Stimulated activated effector memory CD8-positive, alpha-beta T cell treated with anti-CD3 and anti-CD28 coated beads, Interleukin-12 subunit alpha, Interleukin-12 subunit beta, amount 100 ng/mL, for 72 hours (primary cell): Measurements from ENCODE around the gene COL11A2.

ENCODE experiments used
- ATAC-seq: fragments of 150-1000 bp; cut with Tn5 transposase; 2 replicates; pipeline ENCODE4 v1.10.0; 2021
- DNase-seq, 2 donors: peaks; one replicate each; pipeline ENCODE4 v3.0.0; 2021 to 2022; ENCODE audit warnings: low spot score in 2 of 2
- H3K27ac Mint-ChIP-seq: one replicate; pipeline ENCODE4 v1.8.0; 2022; ENCODE audit warnings: mild to moderate bottlenecking, mixed read lengths
- H3K36me3 Mint-ChIP-seq: one replicate; pipeline ENCODE4 v1.8.0; 2022; ENCODE audit warnings: mild to moderate bottlenecking, mixed read lengths
- H3K4me1 Mint-ChIP-seq: one replicate; pipeline ENCODE4 v1.8.0; 2022; ENCODE audit warnings: mixed read lengths
- H3K4me3 Mint-ChIP-seq: one replicate; pipeline ENCODE4 v1.8.0; 2022; ENCODE audit warnings: mild to moderate bottlenecking, mixed read lengths
- H3K9me3 Mint-ChIP-seq: one replicate; pipeline ENCODE4 v1.8.0; 2022; ENCODE audit warnings: mixed read lengths

The COL11A2 gene

DNA sequence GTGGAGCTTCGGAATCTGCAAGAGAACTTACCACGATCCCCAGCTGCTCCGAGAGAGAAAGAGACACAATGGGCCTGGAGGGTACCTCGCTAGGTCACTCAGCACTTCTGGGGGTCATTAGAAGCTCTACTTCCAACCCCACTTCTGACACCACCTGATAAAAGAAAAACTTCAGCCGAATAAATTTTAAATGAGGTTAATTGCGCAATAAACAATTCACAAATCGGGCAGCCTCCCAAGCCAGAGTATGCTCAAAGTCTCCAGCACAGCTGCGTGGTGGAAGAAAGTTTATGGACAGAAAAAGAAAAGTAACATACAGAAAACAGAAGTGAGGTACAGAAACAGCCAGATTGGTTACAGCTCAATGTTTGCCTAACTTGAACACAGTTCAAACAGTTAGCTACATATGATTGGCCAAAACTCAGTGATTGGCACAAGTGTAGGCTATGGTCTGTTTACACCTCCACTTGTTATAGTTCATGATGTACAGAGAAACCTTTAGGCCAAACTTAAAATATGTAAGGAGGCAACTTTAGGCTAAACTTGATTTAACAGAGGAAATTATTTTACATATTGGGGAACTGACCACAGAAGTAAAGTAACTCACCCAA, 52.6 kb downstream of the COL11A2 start:
- H3K36me3 Mint-ChIP-seq: no peaks in the 10 kb centered on the region
- H3K4me1 Mint-ChIP-seq: peaks cover 6% of the 10 kb centered on the region
- no peak overlapping the region for H3K27ac Mint-ChIP-seq
- peaks cover 2% of the 10 kb centered on the region for H3K9me3 Mint-ChIP-seq
- H3K4me3 Mint-ChIP-seq: no peak overlapping the region
- no peak for DNase-seq
- ATAC-seq: no peak

DNA sequence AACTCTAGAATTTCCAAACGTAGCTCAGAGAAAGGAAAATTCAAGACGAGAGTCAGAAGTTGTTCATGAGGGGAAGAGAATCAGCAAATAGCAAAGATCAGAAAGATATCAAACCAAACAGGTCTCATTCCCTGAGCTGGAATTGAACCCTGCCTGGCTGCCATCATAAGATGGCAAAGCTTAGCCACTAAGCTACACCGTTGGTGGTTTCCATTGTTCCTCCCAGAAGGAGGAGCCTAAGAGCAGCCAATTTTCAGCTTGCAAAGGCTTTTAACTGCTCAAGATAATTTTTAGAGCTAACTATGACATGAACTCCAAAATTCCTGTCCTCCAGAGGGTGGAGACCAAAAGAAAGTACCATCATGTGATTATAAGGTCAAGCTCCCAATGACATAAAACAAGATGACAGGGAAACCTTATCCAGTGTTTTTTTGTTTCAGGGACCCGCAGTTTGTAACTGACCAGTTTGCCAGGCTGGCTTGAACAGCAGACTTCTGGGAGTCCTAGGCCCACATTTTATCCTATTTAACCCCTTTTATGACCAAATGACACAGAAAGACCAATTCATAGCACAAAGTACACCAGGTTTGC, 55.9 kb downstream of the COL11A2 start:
- ATAC-seq: no peak
- Mint-ChIP-seq H3K27ac (no peak overlapping the region), H3K4me3 (no peak overlapping the region), H3K4me1 (no peaks in the 10 kb centered on the region), H3K9me3 (no peaks in the 10 kb centered on the region), H3K36me3 (no peaks in the 10 kb centered on the region)
- DNase-seq: no peak

DNA sequence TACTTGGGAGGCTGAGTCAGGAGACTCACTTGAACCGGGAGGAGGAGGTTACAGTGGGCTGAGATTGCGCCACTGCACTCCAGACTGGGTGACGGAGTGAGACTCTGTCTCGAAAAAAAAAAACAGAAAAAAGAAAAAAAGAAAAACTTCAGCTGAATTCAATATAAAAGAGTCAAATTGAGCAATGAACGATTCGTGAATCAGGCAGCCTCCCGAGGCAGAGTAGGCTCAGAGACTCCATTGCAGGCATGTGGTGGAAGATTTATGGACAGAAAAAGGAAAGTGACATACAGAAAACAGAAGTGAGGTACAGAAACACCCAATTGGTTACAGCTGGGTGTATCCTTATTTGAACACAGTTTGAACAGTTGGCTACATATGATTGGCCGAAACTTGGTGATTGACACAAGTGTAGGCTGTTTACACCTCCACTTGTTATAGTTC, 60.2 kb downstream of the COL11A2 start:
- no peak overlapping the region for H3K4me3 Mint-ChIP-seq
- no peaks in the 10 kb centered on the region for H3K36me3 Mint-ChIP-seq
- H3K27ac Mint-ChIP-seq: no peak overlapping the region
- no peaks in the 10 kb centered on the region for H3K9me3 Mint-ChIP-seq
- ATAC-seq (no peak), DNase-seq (no peak)
- H3K4me1 Mint-ChIP-seq: no peaks in the 10 kb centered on the region

DNA sequence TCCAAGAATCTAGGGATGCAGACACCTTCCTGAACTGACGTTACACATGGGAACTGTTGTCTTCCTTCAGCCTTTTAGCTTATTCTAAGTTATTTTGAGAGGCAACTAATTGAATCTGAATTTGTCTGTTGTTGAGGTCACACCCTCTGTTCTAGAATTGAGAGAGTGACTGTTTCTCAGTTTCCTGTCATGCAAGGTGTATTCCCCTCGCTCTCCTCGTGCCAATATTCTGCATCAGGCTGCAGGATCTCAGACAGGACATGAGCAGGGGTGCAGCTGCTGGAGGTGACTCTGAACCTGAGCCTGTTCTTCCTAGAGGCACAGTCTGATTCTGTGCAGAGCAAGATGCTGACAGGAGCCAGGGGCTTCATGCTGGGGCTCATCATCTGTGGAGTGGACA, 63.9 kb downstream of the COL11A2 start:
- peak; percentile 67 for ATAC-seq
- no peak for DNase-seq
- Mint-ChIP-seq H3K9me3 (peaks cover 5% of the 10 kb centered on the region), H3K4me1 (no peaks in the 10 kb centered on the region), H3K36me3 (no peaks in the 10 kb centered on the region), H3K27ac (no peak overlapping the region), H3K4me3 (no peak overlapping the region)

DNA sequence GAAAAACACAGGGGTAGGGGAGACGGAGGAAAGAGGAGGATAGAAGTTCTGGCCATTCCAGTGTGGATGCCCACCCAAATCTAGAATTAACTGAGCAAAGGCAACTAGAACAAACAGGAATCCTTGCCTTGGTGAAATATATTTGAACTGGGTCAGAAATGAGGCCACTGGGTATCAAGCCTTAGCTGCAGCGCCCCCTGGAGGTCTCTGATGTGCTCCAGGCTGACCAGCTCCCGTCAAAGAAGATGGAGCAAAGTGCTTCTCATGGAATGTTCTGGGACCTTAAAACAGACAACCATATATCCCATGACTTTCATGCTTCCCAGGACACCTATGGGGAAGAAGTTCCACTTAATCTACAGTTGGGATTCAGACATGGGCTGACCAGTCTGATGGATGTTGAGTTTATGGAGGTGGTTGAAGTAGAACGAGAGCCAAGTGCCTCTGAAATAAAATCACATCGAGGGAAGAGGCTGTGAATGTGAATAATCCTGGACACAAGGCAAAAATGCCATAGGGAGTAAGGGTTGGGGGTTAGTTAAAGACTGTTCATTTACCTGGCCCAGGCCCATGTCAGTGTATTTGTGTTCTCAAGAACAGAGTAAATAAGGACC, 66.1 kb downstream of the COL11A2 start:
- peak; percentile 55 to 81 for DNase-seq
- H3K9me3 Mint-ChIP-seq: peaks cover 5% of the 10 kb centered on the region
- no peak overlapping the region for H3K4me3 Mint-ChIP-seq
- peak; percentile 57 for ATAC-seq
- H3K4me1 Mint-ChIP-seq: no peaks in the 10 kb centered on the region
- H3K27ac Mint-ChIP-seq: no peak overlapping the region
- H3K36me3 Mint-ChIP-seq: no peaks in the 10 kb centered on the region

DNA sequence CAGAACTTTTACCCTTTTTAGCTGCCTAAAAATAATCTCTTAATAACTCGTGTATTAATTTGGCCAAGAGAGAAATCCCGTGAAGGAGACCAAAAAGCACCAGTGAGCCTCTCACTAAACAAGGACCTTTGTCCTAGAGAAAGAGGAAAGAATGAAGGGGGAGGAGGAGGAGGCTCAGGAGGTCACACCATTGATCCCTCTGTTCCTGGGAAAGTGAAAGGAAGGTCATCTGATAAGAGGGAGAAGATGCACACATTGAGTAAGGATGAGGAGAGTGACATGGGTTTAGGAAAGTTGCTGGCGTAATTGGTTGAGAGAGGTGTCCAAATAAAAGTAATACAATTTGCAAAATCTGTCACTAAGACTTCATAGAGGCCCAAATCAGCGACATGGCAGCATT, 67.3 kb downstream of the COL11A2 start:
- DNase-seq (no peak), ATAC-seq (no peak)
- peaks cover 5% of the 10 kb centered on the region for H3K9me3 Mint-ChIP-seq
- no peaks in the 10 kb centered on the region for H3K36me3 Mint-ChIP-seq
- H3K4me1 Mint-ChIP-seq: no peaks in the 10 kb centered on the region
- no peak overlapping the region for H3K27ac Mint-ChIP-seq
- no peak overlapping the region for H3K4me3 Mint-ChIP-seq

DNA sequence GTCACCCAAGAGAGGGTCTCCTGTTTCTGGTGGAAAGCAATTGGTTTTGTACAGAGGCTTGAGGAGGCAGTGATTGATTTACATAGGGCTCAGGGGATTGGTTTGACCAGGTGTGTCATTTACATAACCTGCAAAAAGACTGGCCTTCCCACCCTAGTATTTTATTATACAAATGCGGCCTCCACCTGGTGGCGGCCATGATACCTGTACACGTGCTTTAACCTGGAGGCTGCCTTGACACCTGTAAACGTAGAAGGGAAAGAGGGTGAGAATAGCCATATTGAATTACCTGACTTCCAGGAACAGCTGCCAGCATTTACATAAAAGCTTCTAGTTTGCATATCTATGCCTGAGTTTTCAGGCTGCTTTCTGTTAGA, 67.8 kb downstream of the COL11A2 start:
- Mint-ChIP-seq H3K9me3 (peaks cover 5% of the 10 kb centered on the region), H3K27ac (no peak overlapping the region), H3K4me1 (no peaks in the 10 kb centered on the region), H3K36me3 (no peaks in the 10 kb centered on the region), H3K4me3 (no peak overlapping the region)
- ATAC-seq (no peak), DNase-seq (no peak)

DNA sequence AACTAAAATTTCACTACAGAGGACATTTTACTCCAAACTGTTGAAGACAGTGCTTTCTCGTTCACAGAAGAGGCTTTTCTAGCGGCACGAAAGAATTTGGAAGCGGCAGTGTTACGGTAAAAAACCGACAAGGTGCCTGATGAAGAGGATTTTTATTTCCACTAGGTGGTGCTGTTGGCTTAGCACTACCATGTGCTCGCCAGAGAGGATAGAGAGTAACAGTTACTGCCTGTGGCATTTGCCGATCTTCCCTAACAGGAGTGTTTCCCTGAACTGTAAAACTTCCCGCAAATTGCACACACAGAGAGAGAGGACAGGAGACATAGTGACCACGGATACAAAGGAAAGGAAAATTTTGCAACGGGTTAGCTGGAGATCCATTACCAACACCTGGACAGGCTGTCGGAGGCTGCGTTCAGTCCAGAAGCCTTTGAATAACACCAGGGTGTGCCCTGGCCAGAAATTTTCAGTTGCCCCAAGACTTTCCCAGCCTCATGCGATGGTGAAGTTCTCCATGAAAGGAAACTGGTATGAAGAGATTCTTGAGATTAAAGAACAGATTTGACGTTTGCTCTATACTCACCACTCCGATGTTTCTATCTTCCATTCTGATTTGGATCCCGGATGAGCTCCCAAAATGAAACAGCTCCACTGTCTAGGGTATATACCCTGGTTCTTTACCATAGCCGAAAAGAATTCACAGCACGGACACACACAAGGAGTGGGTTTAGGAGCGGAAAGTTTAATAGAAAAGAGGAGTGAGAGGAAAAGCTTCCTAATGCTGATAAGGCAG, 68.3 kb downstream of the COL11A2 start:
- Mint-ChIP-seq H3K27ac (no peak overlapping the region), H3K36me3 (no peaks in the 10 kb centered on the region), H3K9me3 (peaks cover 5% of the 10 kb centered on the region), H3K4me3 (no peak overlapping the region), H3K4me1 (no peaks in the 10 kb centered on the region)
- DNase-seq (no peak), ATAC-seq (peak; percentile 55)

DNA sequence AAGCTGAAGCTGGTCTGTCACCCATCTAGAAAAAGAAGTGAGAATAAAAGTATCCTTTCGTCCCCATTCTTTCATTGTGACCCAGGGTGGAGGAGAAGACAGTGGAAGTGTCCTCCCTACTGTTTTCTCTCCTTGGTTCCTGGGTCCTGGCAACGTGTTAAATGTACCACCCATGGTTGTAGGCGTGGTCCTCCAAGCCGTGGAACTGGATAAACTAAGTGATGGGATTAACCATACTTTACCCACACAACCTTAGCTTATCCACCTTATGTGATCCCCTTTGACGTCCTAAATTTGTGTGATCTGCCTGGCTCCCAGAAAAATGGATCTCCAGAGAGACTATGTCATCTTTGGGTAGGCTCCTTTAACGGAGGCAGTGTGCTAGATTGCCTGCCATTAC, 69.1 kb downstream of the COL11A2 start:
- H3K9me3 Mint-ChIP-seq: peaks cover 5% of the 10 kb centered on the region
- ATAC-seq (no peak), DNase-seq (no peak)
- no peaks in the 10 kb centered on the region for H3K36me3 Mint-ChIP-seq
- no peak overlapping the region for H3K4me3 Mint-ChIP-seq
- no peaks in the 10 kb centered on the region for H3K4me1 Mint-ChIP-seq
- no peak overlapping the region for H3K27ac Mint-ChIP-seq

DNA sequence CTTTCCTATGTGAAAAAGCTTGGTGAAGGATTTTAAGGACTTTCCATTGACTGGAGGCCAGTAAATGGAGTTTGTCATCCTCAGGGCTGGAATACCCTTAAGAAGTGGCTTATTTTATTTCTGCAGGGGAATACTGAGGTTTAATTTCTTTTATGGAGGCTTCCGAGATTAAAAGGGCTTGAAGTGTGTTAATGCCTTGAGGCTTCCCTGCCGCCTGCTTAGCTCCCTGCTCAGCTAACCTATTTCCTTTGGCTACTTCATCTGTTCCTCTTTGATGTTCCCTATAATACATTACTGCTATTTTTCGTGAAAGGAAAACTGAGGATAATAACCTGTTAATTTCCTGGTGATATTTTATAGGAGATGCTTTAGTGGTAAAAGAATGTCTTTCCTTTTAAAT, 72.3 kb downstream of the COL11A2 start:
- peaks cover 5% of the 10 kb centered on the region for H3K9me3 Mint-ChIP-seq

DNA sequence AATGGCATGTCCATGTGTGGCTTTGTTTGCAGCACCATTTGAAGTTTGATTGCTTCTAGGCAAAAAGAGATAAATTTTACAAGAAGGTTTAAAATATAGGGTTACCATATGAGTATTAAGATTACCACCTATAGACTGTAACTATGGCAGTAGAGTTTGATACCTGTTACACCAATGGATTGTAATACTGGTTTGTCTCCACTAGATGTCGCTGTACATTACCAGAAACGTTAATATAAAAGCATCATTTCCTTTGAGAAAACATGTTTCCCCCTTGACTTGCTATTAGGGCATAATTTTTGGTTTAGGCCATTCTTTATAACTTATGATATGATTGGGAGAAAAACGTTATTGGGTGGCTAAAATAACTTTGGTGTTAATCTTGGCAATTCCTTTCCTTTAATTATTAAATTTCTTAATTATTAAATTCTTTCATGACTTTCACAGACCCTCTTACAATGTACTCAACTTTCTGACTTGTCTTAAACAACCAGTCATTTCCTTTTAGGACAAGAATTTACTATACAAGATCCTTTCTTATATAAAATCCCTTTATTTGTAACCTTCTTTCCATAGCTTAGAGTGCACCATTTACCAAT, 73.6 kb downstream of the COL11A2 start:
- ATAC-seq (peak; percentile 62), DNase-seq (peak in 1 of 2 donors; percentile 40)
- Mint-ChIP-seq H3K4me3 (no peak overlapping the region), H3K27ac (no peak overlapping the region), H3K36me3 (no peaks in the 10 kb centered on the region), H3K9me3 (peaks cover under 1% of the 10 kb centered on the region), H3K4me1 (peaks cover 17% of the 10 kb centered on the region)

More for the DNA sequence above, 72.3 kb downstream of the COL11A2 start:
- H3K27ac Mint-ChIP-seq: no peak overlapping the region
- H3K4me1 Mint-ChIP-seq: peaks cover 17% of the 10 kb centered on the region
- ATAC-seq: no peak
- DNase-seq: no peak
- H3K4me3 Mint-ChIP-seq: no peak overlapping the region
- H3K36me3 Mint-ChIP-seq: no peaks in the 10 kb centered on the region

DNA sequence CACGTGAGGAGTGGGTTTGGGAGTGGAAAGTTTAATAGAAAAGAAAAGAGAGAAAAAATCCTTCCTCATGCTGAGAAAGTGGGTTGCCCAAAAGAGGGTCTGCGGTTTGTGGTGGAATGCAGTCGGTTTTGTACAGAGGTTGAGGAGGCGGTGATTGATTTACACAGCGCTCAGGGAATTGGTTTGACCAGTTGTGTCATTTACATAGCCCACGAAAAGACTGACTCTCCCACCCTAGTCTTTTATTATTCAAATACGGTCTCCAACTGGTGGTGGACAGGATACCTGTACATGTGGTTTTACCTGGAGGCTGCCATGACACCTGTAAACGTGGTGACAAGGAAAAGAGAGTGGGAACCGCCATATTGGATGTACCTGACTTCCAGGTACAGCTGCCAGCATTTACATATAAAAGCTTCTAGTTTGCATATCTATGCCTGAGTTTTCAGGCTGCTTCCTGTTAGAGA, 74.4 kb downstream of the COL11A2 start:
- peak in 1 of 2 donors; percentile 28 for DNase-seq
- ATAC-seq: no peak

DNA sequence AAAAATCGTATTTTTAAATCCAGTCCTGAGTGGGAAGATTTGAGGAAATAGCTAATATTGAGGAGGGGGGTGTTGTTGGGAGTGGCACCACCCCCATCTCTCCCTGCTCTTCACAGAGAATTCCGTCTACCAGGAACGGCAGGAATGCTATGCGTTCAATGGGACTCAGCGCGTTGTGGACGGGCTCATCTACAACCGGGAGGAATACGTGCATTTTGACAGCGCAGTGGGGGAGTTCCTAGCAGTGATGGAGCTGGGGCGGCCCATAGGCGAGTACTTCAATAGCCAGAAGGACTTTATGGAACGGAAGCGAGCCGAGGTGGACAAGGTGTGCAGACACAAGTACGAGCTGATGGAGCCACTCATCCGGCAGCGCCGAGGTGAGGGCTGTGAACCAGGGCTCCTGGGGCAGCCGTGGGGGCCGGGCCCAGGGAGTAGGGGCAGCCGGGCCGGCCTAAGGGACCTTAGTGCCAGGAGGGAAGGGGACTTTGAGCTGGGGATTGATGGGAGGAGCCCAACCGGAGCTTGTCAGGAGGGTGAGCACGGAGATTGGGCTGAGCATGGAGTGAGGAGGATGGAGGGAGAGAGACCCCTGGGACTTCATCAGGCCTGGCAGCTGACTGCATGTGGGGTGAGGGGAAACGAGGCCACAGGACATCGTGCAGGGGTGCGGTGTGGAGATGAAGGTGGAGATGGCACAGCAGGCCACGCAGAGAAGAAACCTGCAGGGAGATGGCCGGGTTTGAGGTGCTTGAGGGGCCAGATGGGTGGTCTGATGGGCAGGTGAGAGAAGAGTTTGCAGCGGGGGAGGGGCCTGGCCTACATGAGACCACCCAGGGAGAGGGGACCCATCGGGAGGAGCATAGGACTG, 75.2 kb downstream of the COL11A2 start:
- Mint-ChIP-seq H3K36me3 (no peaks in the 10 kb centered on the region), H3K4me1 (peaks cover 17% of the 10 kb centered on the region), H3K27ac (no peak overlapping the region), H3K4me3 (peak overlapping the region; percentile 49), H3K9me3 (no peaks in the 10 kb centered on the region)
- DNase-seq (peak in 1 of 2 donors; percentile 49), ATAC-seq (peak; percentile 24)

More for the DNA sequence above, 74.4 kb downstream of the COL11A2 start:
- Mint-ChIP-seq H3K27ac (no peak overlapping the region), H3K36me3 (no peaks in the 10 kb centered on the region), H3K4me3 (peak overlapping the region; percentile 49), H3K4me1 (peaks cover 17% of the 10 kb centered on the region), H3K9me3 (no peaks in the 10 kb centered on the region)

DNA sequence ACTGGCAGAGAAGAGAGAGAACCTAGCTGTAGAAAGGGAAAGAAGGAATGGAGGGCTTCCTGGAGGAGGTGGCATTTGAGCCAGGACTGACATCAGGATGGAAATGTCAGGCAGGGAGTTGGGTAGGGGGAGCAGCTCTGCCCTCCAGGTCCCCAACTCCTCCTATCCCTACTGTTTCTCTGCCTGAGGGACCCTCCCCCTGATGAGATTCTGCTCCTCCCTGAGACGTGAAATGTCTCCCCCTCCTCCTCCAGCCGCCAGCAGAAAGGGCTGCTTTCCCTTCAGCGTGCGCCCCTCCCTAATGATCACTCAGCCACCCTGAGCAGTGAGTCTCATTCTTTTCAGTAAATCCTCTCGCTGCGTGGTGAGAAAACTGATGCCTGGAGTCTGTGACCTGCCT, 75.8 kb downstream of the COL11A2 start:
- DNase-seq: peak in 1 of 2 donors; percentile 25
- ATAC-seq: no peak
- Mint-ChIP-seq H3K9me3 (no peaks in the 10 kb centered on the region), H3K4me3 (peak overlapping the region; percentile 49), H3K4me1 (peaks cover 17% of the 10 kb centered on the region), H3K36me3 (no peaks in the 10 kb centered on the region), H3K27ac (no peak overlapping the region)
